ENCODE measurements around the gene PIK3C2B.

PIK3C2B gene

DNA sequence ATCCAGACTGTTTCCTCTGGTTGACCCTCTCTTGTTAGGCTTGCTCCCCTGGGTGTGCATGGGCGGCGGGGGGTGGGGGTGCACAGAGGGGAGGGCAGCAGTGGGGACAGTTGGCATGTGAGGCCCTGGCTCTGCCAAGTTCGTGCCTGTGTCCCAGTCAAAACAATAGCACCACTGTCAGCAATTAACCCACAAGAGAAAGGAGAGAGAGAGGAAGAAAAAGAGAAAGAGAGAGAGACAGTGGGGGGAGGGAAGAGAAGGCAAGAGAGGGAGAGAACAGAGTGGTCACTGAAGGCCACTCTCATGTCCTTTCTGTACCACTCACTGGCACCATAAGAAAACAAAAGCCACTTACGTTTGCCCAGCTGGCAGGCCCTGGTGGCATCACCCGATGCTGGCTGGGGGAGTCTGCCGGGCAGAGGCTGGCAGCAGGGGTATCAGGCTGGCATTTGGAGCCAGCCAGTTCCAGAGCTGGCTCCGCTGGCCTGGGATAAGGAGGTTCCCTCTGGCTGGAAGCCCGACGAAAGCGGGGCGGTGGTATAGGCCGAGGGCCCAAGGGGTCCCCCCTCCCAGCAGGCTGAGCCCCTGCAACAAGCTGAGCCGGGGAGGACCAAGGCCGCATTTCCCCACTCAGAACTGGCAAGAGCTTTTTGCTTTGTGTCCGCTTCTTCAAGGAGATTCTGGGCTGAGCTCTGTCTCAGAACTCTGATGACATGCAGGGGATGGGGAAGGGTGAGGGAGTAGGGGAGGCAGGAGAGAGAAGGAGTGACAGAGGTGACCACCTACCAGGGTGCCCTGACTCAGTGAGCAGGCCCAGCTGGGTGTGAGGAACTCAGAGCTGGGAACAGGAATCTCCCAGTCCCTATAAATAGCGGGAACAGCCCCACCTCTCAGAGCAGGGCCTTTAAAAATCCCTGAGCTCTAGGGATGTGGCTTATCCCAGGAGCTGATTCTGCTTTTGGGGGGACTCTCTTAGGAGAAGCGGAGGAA is 27.9 kb downstream of the PIK3C2B start:
- no peak for DNase-seq (ENCODE audit: insufficient read length, low spot score)
- TF ChIP-seq POLR2A (IDR thresholded peaks at IDR 0.05; ENCODE audit: low read depth, low read length): no peak
- FAIRE-seq: no peak

DNA sequence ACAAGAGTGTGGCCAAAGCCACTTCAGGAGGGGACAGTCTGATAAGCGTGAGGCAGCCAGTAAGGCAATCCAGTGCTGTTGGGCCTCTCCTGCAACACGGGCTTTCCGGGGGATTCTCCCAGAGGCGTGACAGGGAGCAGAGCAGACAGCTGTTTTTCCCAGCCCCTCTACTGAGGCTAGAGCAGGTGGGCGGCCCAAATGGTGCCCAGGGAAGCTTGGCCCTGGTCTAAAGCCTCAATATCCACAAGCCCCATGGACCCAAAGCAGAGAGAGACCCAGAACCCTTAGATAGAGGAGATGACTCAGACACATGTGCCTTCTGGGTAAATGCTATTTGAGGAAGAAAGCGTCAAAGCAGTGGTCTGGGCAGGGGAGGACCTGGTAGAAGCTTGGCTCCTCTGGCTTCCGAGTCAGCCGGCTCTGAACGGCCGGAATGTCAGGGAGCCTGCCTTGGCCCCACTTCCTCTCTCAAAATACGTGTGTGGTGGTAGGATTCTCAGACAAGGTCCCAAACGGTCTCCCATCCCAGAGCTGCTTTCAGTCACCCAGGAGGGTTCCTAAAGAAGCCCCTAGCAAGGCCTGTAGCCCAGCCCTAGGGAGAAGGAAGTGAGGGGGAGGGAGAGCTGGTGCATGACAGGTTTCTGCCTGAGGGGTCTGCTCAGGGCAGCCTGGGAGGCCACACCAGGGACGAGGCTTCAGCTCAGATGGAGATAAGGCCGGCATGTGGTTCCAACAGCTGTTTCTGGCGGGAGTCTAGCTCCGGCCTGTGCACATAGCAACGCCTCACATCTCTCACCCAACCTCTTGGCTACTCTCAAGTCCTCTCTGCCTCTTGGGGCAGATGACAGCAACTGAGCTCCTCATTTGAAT is 28.8 kb downstream of the PIK3C2B start:
- DNase-seq (ENCODE audit: insufficient read length, low spot score) (no peak), FAIRE-seq (no peak)
- TF ChIP-seq POLR2A (IDR thresholded peaks at IDR 0.05; ENCODE audit: low read depth, low read length): no peak

DNA sequence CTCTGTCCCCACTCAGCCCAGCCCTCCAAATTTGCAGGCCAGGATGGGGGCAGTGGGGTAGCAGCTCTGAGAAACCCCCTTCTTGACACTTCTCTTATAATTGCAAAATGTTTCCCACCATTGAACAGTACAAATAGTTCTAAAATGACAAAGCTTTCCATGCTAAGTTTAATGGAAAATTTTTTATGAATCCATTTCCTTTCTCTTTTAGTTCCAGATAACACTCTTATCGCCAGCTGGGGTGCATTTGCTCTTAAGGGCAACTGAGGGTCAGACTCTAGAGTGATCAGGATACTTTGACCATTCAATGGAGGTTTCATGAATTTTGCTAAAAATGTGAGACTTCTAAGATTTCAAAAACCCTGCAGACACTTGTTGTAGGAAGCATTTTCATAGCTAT is 29.9 kb downstream of the PIK3C2B start:
- no peak for FAIRE-seq
- no peak for DNase-seq (ENCODE audit: insufficient read length, low spot score)
- no peak for TF ChIP-seq POLR2A (IDR thresholded peaks at IDR 0.05; ENCODE audit: low read depth, low read length)

DNA sequence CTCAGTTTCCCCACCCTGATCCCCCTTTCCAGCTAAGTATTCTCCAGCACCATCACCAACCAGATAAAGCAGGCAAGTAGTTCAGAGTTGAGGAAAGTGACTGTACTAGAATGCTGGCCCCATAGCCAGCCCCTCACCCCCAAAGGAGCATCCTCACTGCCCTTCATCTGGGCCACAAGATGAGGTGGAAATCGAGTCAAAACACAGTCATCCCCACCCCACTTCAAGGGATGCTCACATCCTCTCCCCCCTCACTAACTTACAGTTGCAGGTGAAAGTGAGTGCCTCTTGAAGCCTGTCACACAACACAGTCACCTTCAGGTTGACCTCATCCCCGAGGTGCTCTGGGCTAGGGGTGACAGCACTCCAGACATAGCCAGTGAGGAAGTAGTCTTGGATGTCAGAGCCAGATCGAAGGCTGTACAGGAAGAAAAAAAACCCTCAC is 30.4 kb downstream of the PIK3C2B start:
- DNase-seq (ENCODE audit: insufficient read length, low spot score): no peak
- no peak for FAIRE-seq
- no peak for TF ChIP-seq POLR2A (IDR thresholded peaks at IDR 0.05; ENCODE audit: low read depth, low read length)

DNA sequence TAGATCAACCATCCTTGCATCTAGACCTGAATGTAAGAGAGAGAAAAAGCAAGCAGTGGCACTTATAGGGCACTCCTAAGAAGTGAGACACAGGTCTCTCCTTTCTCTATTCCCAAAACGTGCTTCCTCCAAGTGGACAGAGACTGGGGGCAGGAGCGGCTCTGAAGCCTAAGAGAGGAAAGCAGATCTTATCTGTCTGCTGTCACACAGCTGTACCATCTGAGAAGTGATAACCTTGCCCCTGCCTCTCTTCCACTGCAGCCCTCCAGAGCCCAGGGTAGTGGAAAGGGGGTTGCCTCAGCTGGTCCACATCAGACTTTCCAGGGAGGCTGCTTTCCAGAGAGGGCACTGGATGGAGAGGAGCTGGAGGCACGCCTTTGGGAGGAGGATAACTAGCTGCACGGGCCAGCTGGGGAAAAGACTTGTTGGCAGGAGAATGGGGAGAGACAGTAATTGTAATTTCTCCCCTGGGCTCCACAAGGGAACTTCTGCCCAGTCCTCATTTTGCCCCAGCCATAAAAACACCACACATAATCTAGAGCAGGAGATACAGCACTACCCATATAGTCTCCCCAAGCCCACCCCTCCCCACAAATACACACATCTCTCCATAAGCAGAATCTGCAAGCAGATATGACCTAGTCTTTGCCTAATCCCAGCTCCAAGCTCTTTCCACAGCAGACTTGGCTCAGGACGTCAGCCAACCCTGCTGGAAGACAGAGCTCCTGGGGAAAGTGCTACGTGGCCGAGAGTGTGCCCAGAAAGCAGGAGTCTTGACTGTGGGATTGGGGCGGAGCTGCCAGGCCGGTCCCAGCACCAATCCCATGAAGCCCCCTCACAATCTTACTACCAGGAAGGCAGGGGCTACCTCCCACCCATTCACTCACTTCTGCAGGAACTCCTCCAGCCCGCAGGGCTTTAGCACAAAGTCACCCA is 31.2 kb downstream of the PIK3C2B start:
- no peak for TF ChIP-seq POLR2A (IDR thresholded peaks at IDR 0.05; ENCODE audit: low read depth, low read length)
- no peak for FAIRE-seq

DNA sequence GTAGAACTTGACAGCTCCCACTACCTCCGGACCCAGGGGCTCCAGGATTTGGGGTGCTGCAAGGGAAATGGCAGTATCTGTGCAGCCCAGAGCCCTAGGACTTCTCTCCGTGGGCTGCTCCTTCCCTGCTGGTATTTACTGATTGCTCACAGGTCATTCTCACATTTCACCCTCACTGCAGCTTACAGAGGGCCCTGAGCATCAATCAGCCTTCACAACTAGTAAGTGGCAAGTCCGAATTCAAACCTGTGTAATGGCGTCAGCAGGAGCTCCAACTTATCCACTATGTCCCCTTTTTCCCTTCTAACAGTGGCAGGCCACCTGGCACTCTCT is 32.4 kb downstream of the PIK3C2B start:
- no peak for TF ChIP-seq POLR2A (IDR thresholded peaks at IDR 0.05; ENCODE audit: low read depth, low read length)
- DNase-seq (ENCODE audit: insufficient read length, low spot score) (no peak), FAIRE-seq (no peak)

More for the DNA sequence above, 31.2 kb downstream of the PIK3C2B start:
- no peak for DNase-seq (ENCODE audit: insufficient read length, low spot score)

DNA sequence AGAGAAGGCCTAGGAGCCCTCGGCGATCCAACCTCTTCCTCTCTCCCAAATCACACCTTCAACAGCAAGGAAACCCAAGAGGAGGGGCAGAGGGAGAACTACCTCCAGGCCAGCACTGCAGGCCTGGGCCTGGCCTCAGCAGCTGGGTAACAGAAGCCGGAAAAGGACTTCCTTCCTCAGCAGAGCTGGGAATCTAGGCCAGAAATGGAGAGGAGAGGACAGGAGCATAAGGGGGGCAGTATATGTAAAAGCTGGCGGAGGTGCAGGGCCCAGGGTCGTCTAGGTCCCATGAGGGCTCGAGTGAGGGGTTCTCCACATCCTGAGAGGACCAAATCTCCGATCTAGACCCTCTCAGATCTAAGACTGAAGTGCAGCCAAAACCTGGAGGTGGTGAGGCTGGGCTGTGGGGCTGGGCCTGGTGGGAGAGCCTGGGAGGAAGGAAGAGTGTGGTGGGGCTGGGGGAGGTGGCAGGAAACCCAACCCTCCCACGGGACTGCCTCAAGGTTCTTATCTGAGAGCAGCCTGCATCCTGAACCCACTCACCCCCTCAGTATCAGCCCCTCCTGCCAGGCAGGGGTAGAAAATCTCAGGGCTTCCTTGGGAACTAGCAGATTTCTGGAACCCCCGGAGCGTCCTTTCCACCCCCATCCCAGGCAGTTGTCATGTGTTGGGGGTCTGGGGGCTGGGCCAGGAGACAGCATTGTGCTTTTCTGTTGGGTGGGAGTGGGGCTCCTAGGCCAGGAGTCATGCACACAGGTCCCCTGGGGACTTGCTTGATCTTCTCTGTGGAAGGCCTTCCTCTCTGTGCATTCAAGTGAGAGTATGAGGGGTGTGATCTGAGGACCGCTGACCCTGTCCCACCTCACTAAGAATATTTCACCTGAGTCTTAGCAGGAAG is 33.0 kb downstream of the PIK3C2B start:
- no peak for DNase-seq (ENCODE audit: insufficient read length, low spot score)
- no peak for TF ChIP-seq POLR2A (IDR thresholded peaks at IDR 0.05; ENCODE audit: low read depth, low read length)
- no peak for FAIRE-seq

DNA sequence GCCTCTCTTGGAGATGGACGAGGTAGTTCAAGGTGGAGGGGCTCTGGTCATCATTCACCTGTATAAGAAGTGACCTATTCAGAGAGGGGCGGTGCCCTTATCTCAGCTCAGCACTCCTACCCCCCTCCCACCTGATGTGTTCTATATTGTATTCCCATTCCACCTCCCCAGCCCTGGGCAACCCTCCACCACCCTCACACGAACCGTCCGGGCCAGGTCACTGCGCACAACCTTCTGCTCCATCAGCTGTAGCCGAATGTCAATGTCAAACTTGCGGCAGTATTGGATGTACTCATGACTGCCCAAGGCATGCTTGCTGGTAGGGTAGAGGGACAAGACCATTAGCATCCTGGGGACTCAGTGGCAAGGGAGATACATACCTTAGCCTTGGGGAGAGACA is 34.3 kb downstream of the PIK3C2B start:
- DNase-seq (ENCODE audit: insufficient read length, low spot score): no peak
- FAIRE-seq: no peak
- TF ChIP-seq POLR2A (IDR thresholded peaks at IDR 0.05; ENCODE audit: low read depth, low read length): no peak

DNA sequence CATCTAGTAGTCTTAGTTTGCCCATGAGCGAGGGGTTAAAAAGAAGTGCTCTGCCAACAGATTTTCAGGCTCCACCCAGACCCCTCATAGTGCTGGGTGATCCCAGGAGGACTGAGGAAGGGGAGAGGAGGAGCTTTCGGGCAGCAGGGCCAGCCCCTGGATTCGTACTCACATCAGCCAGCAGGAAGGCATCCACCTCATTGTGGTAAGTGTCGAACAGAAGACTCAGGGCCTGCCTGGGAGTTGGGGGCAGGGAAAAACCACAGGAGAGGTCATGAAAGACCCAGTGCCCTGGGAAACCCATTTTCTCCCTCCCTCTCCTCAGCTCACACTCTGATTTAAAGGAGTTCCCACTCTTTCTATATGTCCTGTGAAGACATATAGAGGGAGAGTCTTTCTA is 34.9 kb downstream of the PIK3C2B start:
- FAIRE-seq: no peak
- DNase-seq (ENCODE audit: insufficient read length, low spot score): no peak
- no peak for TF ChIP-seq POLR2A (IDR thresholded peaks at IDR 0.05; ENCODE audit: low read depth, low read length)

DNA sequence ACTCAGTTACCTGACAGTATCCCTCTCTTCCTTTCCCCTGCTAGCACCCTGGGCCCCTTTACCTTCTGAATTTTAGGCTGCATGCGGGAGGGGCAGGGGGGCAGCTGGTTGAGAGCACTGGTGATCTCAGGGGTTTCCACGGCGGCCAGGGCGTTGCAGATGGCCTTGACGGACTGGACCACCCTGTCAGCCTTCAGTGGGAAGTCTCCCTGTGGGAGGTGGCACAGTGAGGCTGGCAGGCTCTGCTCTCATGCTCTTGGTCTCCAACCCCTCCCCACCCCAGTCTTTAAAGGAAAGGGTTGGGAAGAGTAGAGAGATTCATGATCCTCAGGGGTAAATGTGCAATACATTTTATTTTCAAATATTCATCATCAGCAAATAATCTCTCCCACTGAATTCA is 36.9 kb downstream of the PIK3C2B start:
- TF ChIP-seq POLR2A (IDR thresholded peaks at IDR 0.05; ENCODE audit: low read depth, low read length): no peak
- FAIRE-seq (no peak), DNase-seq (ENCODE audit: insufficient read length, low spot score) (no peak)

DNA sequence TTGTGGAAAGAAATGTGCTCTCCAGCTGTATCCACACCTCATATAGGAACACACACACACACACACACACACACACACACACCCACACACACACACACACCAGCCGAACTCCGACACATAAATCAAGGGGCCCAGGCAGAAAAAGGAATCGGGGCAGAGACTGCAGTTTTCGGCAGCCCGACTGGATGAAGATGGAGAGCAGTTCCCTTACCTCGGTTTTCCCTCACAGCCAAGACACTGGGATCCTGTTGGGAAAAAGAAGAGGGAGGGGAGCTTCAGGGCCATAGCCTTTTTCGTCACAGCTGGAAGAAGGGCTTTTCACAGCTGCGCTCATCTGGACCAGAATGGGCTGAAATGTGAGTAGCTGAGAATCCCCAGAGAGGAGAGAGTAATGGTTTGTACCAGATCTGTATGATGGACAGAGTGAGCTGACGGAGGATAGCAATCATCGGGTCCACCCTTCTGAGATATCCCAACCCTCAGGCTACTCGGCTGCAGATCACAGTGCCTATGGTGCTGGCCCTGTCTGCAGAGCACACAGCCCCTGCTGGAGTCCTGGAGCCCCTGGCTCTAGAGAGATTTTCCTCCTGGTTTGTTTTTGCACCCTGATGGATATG is 37.7 kb downstream of the PIK3C2B start:
- TF ChIP-seq POLR2A (IDR thresholded peaks at IDR 0.05; ENCODE audit: low read depth, low read length): no peak
- FAIRE-seq: no peak
- DNase-seq (ENCODE audit: insufficient read length, low spot score): no peak

DNA sequence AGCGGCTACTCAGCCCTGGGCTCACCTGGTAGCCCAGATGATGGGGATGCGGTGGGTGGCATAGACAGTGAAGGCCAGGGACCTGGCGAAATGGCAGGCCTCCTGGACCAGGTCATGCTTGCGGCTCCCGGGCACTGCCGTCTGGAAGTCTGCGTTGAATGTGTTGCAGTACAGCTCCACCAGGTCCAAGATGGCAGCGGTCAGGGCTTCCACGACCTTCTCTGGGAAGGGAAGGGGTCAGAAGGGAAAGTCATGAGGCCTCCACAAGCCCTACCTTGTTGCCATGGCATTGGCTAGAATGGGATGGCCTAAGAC is 38.8 kb downstream of the PIK3C2B start:
- TF ChIP-seq POLR2A (IDR thresholded peaks at IDR 0.05; ENCODE audit: low read depth, low read length): no peak
- no peak for FAIRE-seq

More for the DNA sequence above, 38.8 kb downstream of the PIK3C2B start:
- DNase-seq (ENCODE audit: insufficient read length, low spot score): no peak
